SK-N-SH treated with all-trans-retinoic acid at 6 μM for 48 hours (cell line): ENCODE results near the gene CFAP73.

Experiments used
- ATAC-seq: fragments of 200-7000 bp; cut with Tn5 transposase; 3 replicates; pipeline ENCODE4 v1.9.1; 2020; ENCODE audit warnings: mild to moderate bottlenecking, moderate library complexity
- ARNTL ChIP-seq: fragments of 450-650 bp; formaldehyde crosslinking; IDR thresholded peaks from 2 replicates; pipeline ENCODE4 v1.5.0; 2020; ENCODE audit warnings: low read depth, mild to moderate bottlenecking, moderate library complexity, borderline replicate concordance
- BACH2 ChIP-seq: fragments of 250-450 bp; sonication (Bioruptor Pico); IDR thresholded peaks from 2 replicates; pipeline ENCODE4 v1.9.0; 2021; ENCODE audit warnings: mild to moderate bottlenecking, borderline replicate concordance
- CREB5 ChIP-seq: fragments of 250-450 bp; sonication (Bioruptor Pico); IDR thresholded peaks from 2 replicates; pipeline ENCODE4 v1.5.1; 2020; ENCODE audit warnings: low read depth, mild to moderate bottlenecking, moderate library complexity
- CSDC2 ChIP-seq: fragments of 250-450 bp; sonication (Bioruptor Pico); IDR thresholded peaks from 2 replicates; pipeline ENCODE4 v1.5.0; 2020; ENCODE audit warnings: mild to moderate bottlenecking, moderate library complexity
- CSRNP3 ChIP-seq: fragments of 250-450 bp; sonication (Bioruptor Pico); IDR thresholded peaks from 2 replicates; pipeline ENCODE4 v1.5.1; 2021; ENCODE audit warnings: mild to moderate bottlenecking, moderate library complexity
- ESRRG ChIP-seq: fragments of 250-450 bp; sonication (Bioruptor Pico); IDR thresholded peaks from 2 replicates; pipeline ENCODE4 v1.6.1; 2021; ENCODE audit warnings: mild to moderate bottlenecking
- GLIS3 ChIP-seq: fragments of 250-450 bp; sonication (Bioruptor Pico); IDR thresholded peaks from 2 replicates; pipeline ENCODE4 v1.5.0; 2020; ENCODE audit warnings: mild to moderate bottlenecking, moderate library complexity
- ISL1 ChIP-seq: fragments of 250-450 bp; sonication (Bioruptor Pico); IDR thresholded peaks from 2 replicates; pipeline ENCODE4 v2.1.2; 2022; ENCODE audit warnings: mild to moderate bottlenecking, moderate library complexity
- OSR1 ChIP-seq: fragments of 250-450 bp; sonication (Bioruptor Pico); IDR thresholded peaks from 2 replicates; pipeline ENCODE4 v1.8.0; 2022; ENCODE audit warnings: moderate library complexity, mild to moderate bottlenecking, inconsistent platforms
- PATZ1 ChIP-seq: fragments of 250-450 bp; sonication (Bioruptor Pico); IDR thresholded peaks from 2 replicates; pipeline ENCODE4 v1.8.0; 2020; ENCODE audit warnings: mild to moderate bottlenecking, moderate library complexity, borderline replicate concordance
- POU6F1 ChIP-seq: fragments of 250-450 bp; sonication (Bioruptor Pico); IDR thresholded peaks from 2 replicates; pipeline ENCODE4 v1.8.0; 2021; ENCODE audit warnings: low read depth, mild to moderate bottlenecking, moderate library complexity, borderline replicate concordance
- PPARA ChIP-seq: fragments of 250-450 bp; sonication (Bioruptor Pico); IDR thresholded peaks from 2 replicates; pipeline ENCODE4 v1.5.0; 2020; ENCODE audit warnings: mild to moderate bottlenecking, borderline replicate concordance
- RARB ChIP-seq: fragments of 250-450 bp; sonication (Bioruptor Pico); IDR thresholded peaks from 2 replicates; pipeline ENCODE4 v1.8.0; 2021; ENCODE audit warnings: mild to moderate bottlenecking, moderate library complexity
- SNAI2 ChIP-seq: fragments of 250-450 bp; sonication (Bioruptor Pico); IDR thresholded peaks from 2 replicates; pipeline ENCODE4 v1.5.0; 2020; ENCODE audit warnings: mild to moderate bottlenecking, moderate library complexity
- TCF4 ChIP-seq: fragments of 250-450 bp; sonication (Bioruptor Pico); IDR thresholded peaks from 2 replicates; pipeline ENCODE4 v1.8.0; 2021; ENCODE audit warnings: mild to moderate bottlenecking, moderate library complexity, borderline replicate concordance
- TOX ChIP-seq: fragments of 250-450 bp; sonication (Bioruptor Pico); IDR thresholded peaks from 2 replicates; pipeline ENCODE4 v1.8.0; 2021; ENCODE audit warnings: mild to moderate bottlenecking, moderate library complexity, borderline replicate concordance
- TSHZ2 ChIP-seq: fragments of 250-450 bp; sonication (Bioruptor Pico); IDR thresholded peaks from 2 replicates; pipeline ENCODE4 v1.5.0; 2020; ENCODE audit warnings: mild to moderate bottlenecking, moderate library complexity
- ZC3H10 ChIP-seq: fragments of 250-450 bp; sonication (Bioruptor Pico); IDR thresholded peaks from 2 replicates; pipeline ENCODE4 v1.5.1; 2021; ENCODE audit warnings: mild to moderate bottlenecking, moderate library complexity
- ZFP3 ChIP-seq: fragments of 250-450 bp; sonication (Bioruptor Pico); IDR thresholded peaks from 2 replicates; pipeline ENCODE4 v1.5.0; 2020; ENCODE audit warnings: mild to moderate bottlenecking, moderate library complexity
- ZFP30 ChIP-seq: fragments of 450-650 bp; formaldehyde crosslinking; IDR thresholded peaks from 2 replicates; pipeline ENCODE4 v1.5.0; 2022; ENCODE audit warnings: mild to moderate bottlenecking, moderate library complexity
- ZNF565 ChIP-seq: fragments of 450-650 bp; formaldehyde crosslinking; conservative IDR thresholded peaks from 2 replicates; pipeline ENCODE4 v1.5.0; 2020; ENCODE audit warnings: low read depth, mild to moderate bottlenecking, moderate library complexity
- ZNF70 ChIP-seq: fragments of 450-650 bp; formaldehyde crosslinking; IDR thresholded peaks from 2 replicates; pipeline ENCODE4 v1.5.0; 2020; ENCODE audit warnings: mild to moderate bottlenecking, moderate library complexity
- ZNF8 ChIP-seq: fragments of 450-650 bp; formaldehyde crosslinking; IDR thresholded peaks from 2 replicates; pipeline ENCODE4 v1.5.0; 2020; ENCODE audit warnings: mild to moderate bottlenecking, moderate library complexity

CFAP73 gene

GRCh38 chr12:113136990-113137511, 12.5 kb upstream of the CFAP73 start:
- TF ChIP-seq ZNF565 (no peak), ZNF70 (CRISPR knock-in tag) (no peak), SNAI2 (CRISPR knock-in tag) (no peak), ZNF8 (CRISPR knock-in tag) (no peak), TOX (CRISPR knock-in tag) (no peak), CSRNP3 (CRISPR knock-in tag) (no peak), GLIS3 (CRISPR knock-in tag) (no peak), CREB5 (CRISPR knock-in tag) (no peak), RARB (no peak), ZFP30 (CRISPR knock-in tag) (no peak), OSR1 (no peak), TCF4 (no peak), ZFP3 (no peak), TSHZ2 (no peak), PPARA (no peak), CSDC2 (CRISPR knock-in tag) (no peak), ARNTL (no peak), ISL1 (CRISPR knock-in tag) (no peak), ZC3H10 (no peak), PATZ1 (no peak)
- ATAC-seq, result no peak

GRCh38 chr12:113137861-113138783, 11.4 kb upstream of the CFAP73 start:
- ATAC-seq, result no peak
- TF ChIP-seq ARNTL, result no peak
- TF ChIP-seq ZC3H10, result no peak
- no peak for TF ChIP-seq ZFP3
- no peak for TF ChIP-seq CSDC2 (CRISPR knock-in tag)
- TF ChIP-seq TCF4, result no peak
- TF ChIP-seq GLIS3 (CRISPR knock-in tag), result no peak
- TF ChIP-seq POU6F1, result no peak
- TF ChIP-seq ESRRG (CRISPR knock-in tag), result no peak
- TF ChIP-seq TOX (CRISPR knock-in tag), result no peak
- TF ChIP-seq ZNF565, result no peak

GRCh38 chr12:113138826-113139225, 10.7 kb upstream of the CFAP73 start:
- ATAC-seq, result no peak

More at GRCh38 chr12:113138826-113139225, 10.7 kb upstream of the CFAP73 start:
- TF ChIP-seq OSR1, result no peak
- TF ChIP-seq CSRNP3 (CRISPR knock-in tag), result no peak
- no peak for TF ChIP-seq CSDC2 (CRISPR knock-in tag)
- no peak for TF ChIP-seq ISL1 (CRISPR knock-in tag)
- no peak for TF ChIP-seq ZFP30 (CRISPR knock-in tag)
- TF ChIP-seq ZNF70 (CRISPR knock-in tag), result no peak
- no peak for TF ChIP-seq PPARA
- TF ChIP-seq ZNF8 (CRISPR knock-in tag), result no peak
- TF ChIP-seq ZNF565, result no peak
- no peak for TF ChIP-seq TCF4
- TF ChIP-seq SNAI2 (CRISPR knock-in tag), result no peak
- no peak for TF ChIP-seq ESRRG (CRISPR knock-in tag)
- TF ChIP-seq BACH2 (CRISPR knock-in tag), result no peak
